ENCODE data around the gene SP100. TPM values are rescaled to one million over a fixed set of nuclear protein-coding genes. Genes with fewer than 3 reads are reported as not detected.

Gene SP100
- total and polyA plus RNA-seq, 5 experiments from 2014 or later = 81.0 to 221 (median 174) TPM

Other genes with a start within 250 kb of the SP100 start
- 100 to 1,000 TPM; 116 to 121 TPM for gene SP110, start 196.2 kb upstream of the SP100 start, total RNA-seq
- 100 to 1,000 TPM in 2 of 3 donors, 10 to 100 TPM in 1; 82.8 to 115 (median 112) TPM for gene SP110, start 196.2 kb upstream of the SP100 start, polyA plus RNA-seq
- gene SP140, start 190.5 kb upstream of the SP100 start, total RNA-seq = 10 to 100 TPM; 23.1 to 27.5 TPM
- 10 to 100 TPM in 2 of 3 donors, 1 to 10 TPM in 1; 7.5 to 14.8 (median 10.4) TPM for gene SP140, start 190.5 kb upstream of the SP100 start, polyA plus RNA-seq
- 10 to 100 TPM; 91.6 to 91.7 TPM for gene SP140L, start 89.0 kb upstream of the SP100 start, total RNA-seq
- 10 to 100 TPM; 25.3 to 43.1 (median 28.9) TPM for gene SP140L, start 89.0 kb upstream of the SP100 start, polyA plus RNA-seq